ENCODE data around the gene TMPRSS4.

TMPRSS4 gene, protein sequence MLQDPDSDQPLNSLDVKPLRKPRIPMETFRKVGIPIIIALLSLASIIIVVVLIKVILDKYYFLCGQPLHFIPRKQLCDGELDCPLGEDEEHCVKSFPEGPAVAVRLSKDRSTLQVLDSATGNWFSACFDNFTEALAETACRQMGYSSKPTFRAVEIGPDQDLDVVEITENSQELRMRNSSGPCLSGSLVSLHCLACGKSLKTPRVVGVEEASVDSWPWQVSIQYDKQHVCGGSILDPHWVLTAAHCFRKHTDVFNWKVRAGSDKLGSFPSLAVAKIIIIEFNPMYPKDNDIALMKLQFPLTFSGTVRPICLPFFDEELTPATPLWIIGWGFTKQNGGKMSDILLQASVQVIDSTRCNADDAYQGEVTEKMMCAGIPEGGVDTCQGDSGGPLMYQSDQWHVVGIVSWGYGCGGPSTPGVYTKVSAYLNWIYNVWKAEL

DNA sequence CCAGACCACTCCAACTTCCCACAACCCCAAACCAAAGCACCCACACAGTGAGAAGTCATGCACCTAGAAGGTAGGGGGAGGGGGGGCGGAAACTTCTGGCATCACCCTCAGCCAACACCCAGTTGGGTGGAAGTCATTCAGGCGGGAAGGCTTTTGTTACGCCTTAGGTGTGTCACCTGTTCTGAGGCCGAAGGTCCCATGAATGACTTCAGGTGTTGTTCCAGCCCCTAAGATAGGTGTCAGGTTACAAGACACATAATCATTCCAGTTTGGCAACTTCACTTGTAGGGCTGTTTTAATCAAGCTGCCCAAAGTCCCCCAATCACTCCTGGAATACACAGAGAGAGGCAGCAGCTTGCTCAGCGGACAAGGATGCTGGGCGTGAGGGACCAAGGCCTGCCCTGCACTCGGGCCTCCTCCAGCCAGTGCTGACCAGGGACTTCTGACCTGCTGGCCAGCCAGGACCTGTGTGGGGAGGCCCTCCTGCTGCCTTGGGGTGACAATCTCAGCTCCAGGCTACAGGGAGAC is at the start of gene TMPRSS4:
TMPRSS4 (plus strand) TSS at position 325 of the 528 bp plus-strand sequence. CDS start 225 bp downstream, outside the sequence.
- CTCF ChIA-PET: no interaction called here
- H3K4me3 Mint-ChIP-seq: no peak within 1 kb of the TSS
- H3K4me1 Mint-ChIP-seq: no peaks in the 10 kb centered on the region
- DNase-seq: no peak
- H3K27ac Mint-ChIP-seq: no peak within 1 kb of the TSS
- H3K27me3 Mint-ChIP-seq: peaks cover 81% of the 10 kb centered on the region
- H3K9me3 Mint-ChIP-seq: no peaks in the 10 kb centered on the region
- no peaks in the 10 kb centered on the region for H3K36me3 Mint-ChIP-seq

DNA sequence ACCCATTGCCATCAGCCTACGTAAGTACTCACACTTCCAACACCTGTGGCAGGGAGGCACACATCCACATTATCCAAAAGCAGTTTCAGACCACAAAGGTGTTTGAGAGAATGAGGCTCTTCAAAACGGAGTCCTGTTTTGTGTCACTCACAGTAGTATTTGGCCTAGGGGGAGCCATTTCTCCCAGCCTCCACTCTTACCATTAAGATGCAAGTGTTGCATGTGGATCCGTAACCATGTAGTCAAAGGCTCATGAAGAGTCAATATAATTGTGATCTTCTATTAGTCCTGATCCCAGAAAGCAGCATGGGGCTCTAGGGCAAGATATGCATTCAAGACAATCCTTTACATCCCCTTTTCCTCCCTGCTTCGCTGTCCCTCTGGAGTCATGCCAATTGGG is 49.2 kb upstream of the TMPRSS4 start:
- H3K4me1 Mint-ChIP-seq: peaks cover 10% of the 10 kb centered on the region
- CTCF ChIA-PET: no interaction called here
- H3K27me3 Mint-ChIP-seq: peaks cover 15% of the 10 kb centered on the region
- no peaks in the 10 kb centered on the region for H3K36me3 Mint-ChIP-seq
- no peak for DNase-seq
- H3K27ac Mint-ChIP-seq: no peak overlapping the region
- H3K4me3 Mint-ChIP-seq: no peak overlapping the region
- H3K9me3 Mint-ChIP-seq: peaks cover 2% of the 10 kb centered on the region

DNA sequence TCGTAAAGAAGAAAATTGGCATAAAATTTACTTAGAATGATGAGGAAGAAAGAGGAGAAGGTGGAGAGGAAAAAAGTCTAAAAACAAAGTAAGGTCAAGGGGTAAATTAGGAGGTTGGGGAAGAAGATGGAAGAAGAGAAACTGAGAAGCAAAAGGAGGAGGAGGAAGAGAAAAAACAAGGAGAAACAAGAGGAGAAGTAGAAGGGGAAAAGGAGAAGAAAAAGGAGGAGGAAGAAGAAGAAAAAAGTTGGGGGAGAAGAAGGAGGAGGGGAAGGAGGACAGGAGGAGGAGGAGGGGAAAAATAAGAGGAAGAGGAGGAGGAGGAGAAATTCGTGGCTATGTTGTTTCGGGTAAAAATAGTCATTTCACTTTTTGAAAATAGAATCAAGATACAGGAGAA is 48.3 kb upstream of the TMPRSS4 start:
- Mint-ChIP-seq H3K27ac (no peak overlapping the region), H3K9me3 (peaks cover 2% of the 10 kb centered on the region), H3K27me3 (peaks cover 15% of the 10 kb centered on the region), H3K36me3 (no peaks in the 10 kb centered on the region), H3K4me3 (no peak overlapping the region), H3K4me1 (peaks cover 15% of the 10 kb centered on the region)
- no peak for DNase-seq
- CTCF ChIA-PET: no interaction called here

DNA sequence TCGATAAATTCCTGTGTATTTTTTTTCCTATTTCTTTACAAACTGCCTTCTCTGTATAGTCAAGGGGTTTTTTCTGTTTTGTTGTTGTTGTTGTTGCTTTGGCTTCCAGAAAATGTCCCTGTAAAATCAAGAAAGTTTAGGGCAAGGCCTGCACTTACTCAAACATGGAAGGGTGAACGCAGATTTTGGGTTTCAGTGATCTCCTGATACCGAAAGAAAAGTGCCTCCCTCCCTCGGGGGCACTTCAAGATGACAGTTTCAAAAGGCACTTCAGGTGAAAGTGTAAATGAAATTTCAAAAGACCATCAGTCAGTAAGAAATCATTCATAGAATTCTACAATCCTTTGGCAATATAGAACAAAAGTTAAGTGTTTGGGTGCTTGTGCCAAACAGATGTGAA is 43.4 kb upstream of the TMPRSS4 start:
- CTCF ChIA-PET: no interaction called here
- Mint-ChIP-seq H3K4me1 (peaks cover 21% of the 10 kb centered on the region), H3K9me3 (peaks cover 4% of the 10 kb centered on the region), H3K4me3 (no peak overlapping the region), H3K27ac (no peak overlapping the region), H3K27me3 (peaks cover 17% of the 10 kb centered on the region), H3K36me3 (peaks cover 2% of the 10 kb centered on the region)
- DNase-seq: no peak

DNA sequence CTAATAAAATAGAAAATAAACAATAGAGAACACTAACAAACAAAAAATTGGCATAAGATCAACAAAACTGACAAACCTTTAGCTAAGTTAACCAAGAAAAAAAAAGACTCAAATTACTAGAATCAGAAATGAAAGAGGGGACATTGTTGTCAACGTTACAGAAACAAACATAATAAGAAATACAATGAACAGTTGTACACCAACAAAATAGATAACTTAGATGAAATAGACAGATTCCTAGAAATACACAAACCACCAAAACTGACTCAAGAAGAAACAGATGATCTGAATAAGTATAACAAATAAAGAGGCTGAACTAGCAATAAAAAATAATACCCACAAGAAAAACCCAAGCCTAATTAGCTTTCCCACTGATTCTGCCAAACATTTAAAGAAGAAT is 34.7 kb upstream of the TMPRSS4 start:
- peaks cover 67% of the 10 kb centered on the region for H3K4me1 Mint-ChIP-seq
- peak overlapping the region; percentile 81 for H3K27ac Mint-ChIP-seq
- H3K9me3 Mint-ChIP-seq: peaks cover 2% of the 10 kb centered on the region
- peaks cover under 1% of the 10 kb centered on the region for H3K27me3 Mint-ChIP-seq
- no peak for DNase-seq
- no peak overlapping the region for H3K4me3 Mint-ChIP-seq
- peaks cover 5% of the 10 kb centered on the region for H3K36me3 Mint-ChIP-seq
- CTCF ChIA-PET: interaction anchor here (0.6 to 0.9 kb wide), 4 partner anchors 11 to 157 kb away, joined by 3 to 4 read pairs (median 3); no protein-coding TSS in a partner anchor

DNA sequence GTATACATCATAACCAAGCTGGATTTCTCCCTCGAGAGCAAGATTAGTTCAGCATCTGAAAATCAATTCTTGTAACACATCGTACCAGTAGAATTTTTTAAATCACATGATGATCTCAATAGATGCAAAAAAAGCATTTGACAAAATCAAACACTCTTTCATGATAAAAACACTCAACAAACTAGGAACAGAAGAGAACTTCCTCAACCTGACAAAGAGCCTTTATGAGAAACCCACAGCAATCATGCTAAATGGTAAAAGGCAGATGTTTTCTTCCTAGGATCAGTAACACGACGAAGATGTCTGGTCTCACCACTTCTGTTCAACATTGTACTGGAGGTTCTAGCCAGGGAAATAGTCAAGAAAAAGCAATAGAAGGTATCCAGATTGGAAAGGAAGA is 34.1 kb upstream of the TMPRSS4 start:
- H3K9me3 Mint-ChIP-seq: no peaks in the 10 kb centered on the region
- H3K4me3 Mint-ChIP-seq: no peak overlapping the region
- CTCF ChIA-PET: no interaction called here
- no peaks in the 10 kb centered on the region for H3K27me3 Mint-ChIP-seq
- no peak for DNase-seq
- peak overlapping the region; percentile 19 for H3K27ac Mint-ChIP-seq
- H3K4me1 Mint-ChIP-seq: peaks cover 68% of the 10 kb centered on the region
- peaks cover 4% of the 10 kb centered on the region for H3K36me3 Mint-ChIP-seq

DNA sequence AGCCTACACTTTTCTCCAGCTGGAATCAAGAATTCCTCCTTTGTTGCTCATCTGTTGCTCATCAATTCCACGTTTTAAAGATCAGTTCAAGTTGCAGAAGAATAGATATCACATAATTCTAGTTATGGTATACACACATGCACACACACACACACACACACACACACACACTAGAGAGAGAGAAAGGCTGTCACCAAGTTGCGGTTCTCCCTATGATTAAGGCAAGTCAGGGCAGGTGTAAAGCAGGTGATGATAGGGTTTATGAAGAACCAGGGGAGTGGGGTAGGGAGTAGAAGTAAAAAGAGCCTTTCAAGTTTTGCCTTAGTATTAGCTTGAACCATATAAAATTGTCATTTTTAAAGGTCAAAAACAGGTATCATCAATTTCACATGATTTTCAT is 31.7 kb upstream of the TMPRSS4 start:
- Mint-ChIP-seq H3K9me3 (no peaks in the 10 kb centered on the region), H3K27ac (no peak overlapping the region), H3K36me3 (peaks cover 6% of the 10 kb centered on the region), H3K4me1 (peaks cover 77% of the 10 kb centered on the region), H3K27me3 (no peaks in the 10 kb centered on the region), H3K4me3 (no peak overlapping the region)
- DNase-seq: no peak
- CTCF ChIA-PET: interaction anchor here (0.7 to 4.8 kb wide), 8 partner anchors 8 to 223 kb away, joined by 3 to 29 read pairs (median 4); no protein-coding TSS in a partner anchor

- CTCF ChIA-PET: interaction anchor here (0.9 to 4.8 kb wide), 6 partner anchors 45 to 238 kb away, joined by 3 to 29 read pairs (median 4); partner anchors contain the start of gene FXYD2
- H3K27me3 Mint-ChIP-seq: no peaks in the 10 kb centered on the region
Measured at GRCh38 chr11:118046051-118046963, 30.6 kb upstream of the TMPRSS4 start.

DNA sequence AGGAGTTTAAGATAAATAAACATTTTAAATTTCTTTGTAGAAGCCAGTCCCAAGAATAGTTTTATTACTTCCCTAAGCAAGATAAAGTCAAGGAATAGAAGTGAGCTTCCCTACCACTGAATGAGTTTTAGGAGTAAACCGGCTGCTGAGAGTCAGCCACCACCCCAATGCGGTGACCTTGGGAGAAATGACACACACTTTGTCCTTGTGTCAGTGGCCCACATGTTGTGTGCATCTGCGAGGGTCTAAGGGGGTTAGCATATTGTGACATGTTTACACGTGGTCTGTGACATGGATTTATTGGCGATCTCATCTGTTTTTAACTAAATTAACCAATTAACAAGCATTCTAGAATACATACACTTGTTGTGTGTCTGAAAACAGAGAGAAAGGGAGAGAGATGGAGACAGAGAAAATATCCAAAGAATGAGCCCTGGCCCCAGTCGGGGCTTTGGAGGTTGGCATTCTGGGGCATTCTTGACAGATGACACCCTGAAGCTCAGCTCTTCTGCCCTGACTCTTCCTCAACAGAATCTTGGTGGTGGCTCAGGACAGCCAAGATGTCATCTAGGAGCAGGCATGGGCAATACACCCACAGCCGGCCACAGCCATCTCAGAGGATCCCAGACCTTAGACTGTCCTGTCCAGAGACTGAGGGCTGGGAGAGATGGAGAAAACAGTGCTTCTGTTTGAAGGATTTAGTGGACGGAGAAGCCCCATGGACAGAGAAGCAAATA is 29.7 kb upstream of the TMPRSS4 start:
- no peak overlapping the region for H3K27ac Mint-ChIP-seq
- no peaks in the 10 kb centered on the region for H3K27me3 Mint-ChIP-seq
- CTCF ChIA-PET: interaction anchor here (0.7 to 4.8 kb wide), 5 partner anchors 95 to 239 kb away, joined by 3 to 29 read pairs (median 6); partner anchors contain the start of gene FXYD2
- no peak overlapping the region for H3K4me3 Mint-ChIP-seq
- H3K9me3 Mint-ChIP-seq: no peaks in the 10 kb centered on the region
- no peak for DNase-seq
- H3K36me3 Mint-ChIP-seq: peaks cover 6% of the 10 kb centered on the region
- H3K4me1 Mint-ChIP-seq: peaks cover 81% of the 10 kb centered on the region

More at GRCh38 chr11:118046051-118046963, 30.6 kb upstream of the TMPRSS4 start:
- Mint-ChIP-seq H3K27ac (peak overlapping the region; percentile 56), H3K4me3 (no peak overlapping the region), H3K9me3 (no peaks in the 10 kb centered on the region), H3K36me3 (peaks cover 6% of the 10 kb centered on the region), H3K4me1 (peaks cover 81% of the 10 kb centered on the region)
- DNase-seq: no peak

- Mint-ChIP-seq H3K4me3 (no peak overlapping the region), H3K4me1 (peaks cover 81% of the 10 kb centered on the region), H3K27me3 (no peaks in the 10 kb centered on the region), H3K36me3 (peaks cover 5% of the 10 kb centered on the region), H3K9me3 (no peaks in the 10 kb centered on the region), H3K27ac (no peak overlapping the region)
- DNase-seq: no peak
- CTCF ChIA-PET: interaction anchor here (0.7 to 4.8 kb wide), 4 partner anchors 96 to 224 kb away, joined by 3 to 29 read pairs (median 6); partner anchors contain the start of gene FXYD2
Measured at GRCh38 chr11:118047749-118048148, 29.1 kb upstream of the TMPRSS4 start.

GRCh38 chr11:118048472-118049370 is 28.2 kb upstream of the TMPRSS4 start:
- peak overlapping the region; percentile 72 for H3K27ac Mint-ChIP-seq
- H3K4me1 Mint-ChIP-seq: peaks cover 84% of the 10 kb centered on the region
- no peaks in the 10 kb centered on the region for H3K27me3 Mint-ChIP-seq
- peaks cover 5% of the 10 kb centered on the region for H3K36me3 Mint-ChIP-seq
- H3K9me3 Mint-ChIP-seq: no peaks in the 10 kb centered on the region
- CTCF ChIA-PET: interaction anchor here (1.2 to 4.8 kb wide), 3 partner anchors 40 to 100 kb away, joined by 5 to 29 read pairs (median 6); no protein-coding TSS in a partner anchor
- no peak overlapping the region for H3K4me3 Mint-ChIP-seq
- no peak for DNase-seq

- no peak overlapping the region for H3K4me3 Mint-ChIP-seq
- H3K27me3 Mint-ChIP-seq: no peaks in the 10 kb centered on the region
- H3K27ac Mint-ChIP-seq: peak overlapping the region; percentile 69
- peaks cover 74% of the 10 kb centered on the region for H3K4me1 Mint-ChIP-seq
- DNase-seq: no peak
- CTCF ChIA-PET: interaction anchor here (1.2 to 8.4 kb wide), 5 partner anchors 41 to 242 kb away, joined by 5 to 304 read pairs (median 84); no protein-coding TSS in a partner anchor
- H3K9me3 Mint-ChIP-seq: no peaks in the 10 kb centered on the region
- peaks cover 5% of the 10 kb centered on the region for H3K36me3 Mint-ChIP-seq
Measured at GRCh38 chr11:118049771-118050170, 27.1 kb upstream of the TMPRSS4 start.

Data from activated naive CD4-positive, alpha-beta T cell treated with anti-CD3 and anti-CD28 coated beads, Interleukin-2, amount 10 ng/mL, durations not matched to agents 7 days and 5 days (primary cell).